ENCODE results near the gene KATNB1. TPM values are rescaled to one million over a fixed set of nuclear protein-coding genes. Genes with fewer than 3 reads are reported as not detected.
A peak's percentile ranks its signal among the peaks of the same experiment; 100 is the strongest.

Gene KATNB1
- polyA plus RNA-seq, 3 donors: 16.9 to 35.6 (median 17.7) TPM

GRCh38 chr16:57739756-57740422 is 4.3 kb downstream of the KATNB1 start:
- intact Hi-C loops (cut with micrococcal nuclease): loop anchor here (5.0 to 10.0 kb wide), 5 partner anchors 93 to 435 kb away; partner anchors contain the start of genes CFAP20 (in 1 of the 2), POLR2C (in 1 of the 2), USB1 (in 1 of the 2) and ZNF319 (in 1 of the 2)
- H3K27ac ChIP-seq (ENCODE audit: low read depth in 1 of 2, low read length in 2 of 2): no peak overlapping the region
- DNase-seq: no peak
- no peak overlapping the region for H3K9ac ChIP-seq (ENCODE audit: insufficient read depth, low read length, poor library complexity, severe bottlenecking)
- H3K4me1 ChIP-seq (ENCODE audit: control insufficient read depth in 1 of 2, insufficient read depth in 2 of 2, low read length in 2 of 2): peaks cover 12 to 15% of the 10 kb centered on the region in 2 donors
- Mint-ChIP-seq H3K27me3 (ENCODE audit: low read depth in 3 of 3) (peaks cover 0 to 2% (median 2%) of the 10 kb centered on the region in 3 donors), H3K36me3 (peaks cover 25 to 40% of the 10 kb centered on the region in 2 donors), H3K4me1 (peaks cover 12% of the 10 kb centered on the region), H3K4me3 (no peak overlapping the region), H3K9me3 (peaks cover 0 to 3% (median 0%) of the 10 kb centered on the region in 7 donors), H3K27ac (no peak overlapping the region)
- 93% methylated on average over 16 of the region's 18 CpGs for WGBS (ENCODE audit: insufficient coverage)
- no peak overlapping the region for H3K4me3 ChIP-seq (replicated peaks in 1 of 3; ENCODE audit: low read depth in 2 of 3, low read length in 3 of 3)
- TF ChIP-seq, protein P1, sequence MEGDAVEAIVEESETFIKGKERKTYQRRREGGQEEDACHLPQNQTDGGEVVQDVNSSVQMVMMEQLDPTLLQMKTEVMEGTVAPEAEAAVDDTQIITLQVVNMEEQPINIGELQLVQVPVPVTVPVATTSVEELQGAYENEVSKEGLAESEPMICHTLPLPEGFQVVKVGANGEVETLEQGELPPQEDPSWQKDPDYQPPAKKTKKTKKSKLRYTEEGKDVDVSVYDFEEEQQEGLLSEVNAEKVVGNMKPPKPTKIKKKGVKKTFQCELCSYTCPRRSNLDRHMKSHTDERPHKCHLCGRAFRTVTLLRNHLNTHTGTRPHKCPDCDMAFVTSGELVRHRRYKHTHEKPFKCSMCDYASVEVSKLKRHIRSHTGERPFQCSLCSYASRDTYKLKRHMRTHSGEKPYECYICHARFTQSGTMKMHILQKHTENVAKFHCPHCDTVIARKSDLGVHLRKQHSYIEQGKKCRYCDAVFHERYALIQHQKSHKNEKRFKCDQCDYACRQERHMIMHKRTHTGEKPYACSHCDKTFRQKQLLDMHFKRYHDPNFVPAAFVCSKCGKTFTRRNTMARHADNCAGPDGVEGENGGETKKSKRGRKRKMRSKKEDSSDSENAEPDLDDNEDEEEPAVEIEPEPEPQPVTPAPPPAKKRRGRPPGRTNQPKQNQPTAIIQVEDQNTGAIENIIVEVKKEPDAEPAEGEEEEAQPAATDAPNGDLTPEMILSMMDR (IDR thresholded peaks at IDR 0.05): no peak
- no peaks in the 10 kb centered on the region for H3K79me2 ChIP-seq (ENCODE audit: insufficient read depth, low read length)
- no peaks in the 10 kb centered on the region for H3K27me3 ChIP-seq (ENCODE audit: control insufficient read depth in 2 of 2, insufficient read depth in 2 of 2, low read length in 2 of 2)
- no peak overlapping the region for H2AFZ ChIP-seq (ENCODE audit: insufficient read depth, low read depth, low read length, poor library complexity, severe bottlenecking)
- H4K20me1 ChIP-seq (ENCODE audit: insufficient read depth, low read length): no peaks in the 10 kb centered on the region
- H3K9me3 ChIP-seq (replicated peaks in 1 of 2; ENCODE audit: control insufficient read depth in 1 of 2, insufficient read depth in 1 of 2, low read length in 2 of 2): no peaks in the 10 kb centered on the region
- peaks cover 19 to 36% of the 10 kb centered on the region in 2 donors for H3K36me3 ChIP-seq (replicated peaks in 1 of 2; ENCODE audit: control insufficient read depth in 1 of 2, insufficient read depth in 2 of 2, low read length in 2 of 2)
- H3K4me2 ChIP-seq (replicated peaks; ENCODE audit: extremely low read depth, low read length, poor library complexity, severe bottlenecking): no peak overlapping the region

DNA sequence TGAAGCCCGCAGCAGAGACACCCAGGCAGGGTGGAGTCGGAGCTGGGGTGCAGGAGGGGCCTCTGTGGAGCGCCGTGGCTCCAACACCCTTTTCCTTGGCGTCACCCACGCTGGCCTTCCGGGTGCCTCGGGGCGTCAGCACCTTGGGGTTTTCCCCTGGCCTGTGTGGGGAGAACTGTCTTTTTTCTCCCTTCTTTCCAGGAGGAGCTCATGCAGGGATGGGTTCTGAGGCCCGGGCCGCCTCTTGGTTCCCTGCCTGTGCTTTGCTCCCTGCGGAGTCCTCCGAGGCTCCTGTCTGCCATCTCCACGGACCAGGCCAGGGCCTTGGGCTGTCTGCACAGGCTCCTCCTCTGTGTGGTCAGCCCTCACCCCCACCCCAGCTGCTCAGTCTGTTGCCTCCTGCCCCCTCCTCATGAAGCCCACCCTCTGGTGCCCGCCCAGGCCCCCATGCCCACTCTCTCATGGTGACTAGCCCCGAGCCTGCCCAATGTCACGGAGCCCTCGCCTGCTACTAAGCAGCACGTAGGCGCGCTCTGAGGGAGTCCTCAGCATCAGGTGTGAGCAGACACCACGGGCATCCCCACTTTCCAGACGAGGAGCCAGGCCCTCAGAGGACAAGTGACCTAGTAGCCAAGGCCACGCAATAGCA is 5.0 kb downstream of the KATNB1 start:
- Mint-ChIP-seq H3K4me1 (peaks cover 12% of the 10 kb centered on the region), H3K27ac (peak overlapping the region in 1 of 7 donors; percentile 20), H3K9me3 (peaks cover 0 to 3% (median 0%) of the 10 kb centered on the region in 7 donors), H3K36me3 (peaks cover 27 to 43% of the 10 kb centered on the region in 2 donors), H3K4me3 (no peak overlapping the region), H3K27me3 (ENCODE audit: low read depth in 3 of 3) (peaks cover 0 to 2% (median 2%) of the 10 kb centered on the region in 3 donors)
- WGBS (ENCODE audit: insufficient coverage): 95% methylated on average over 17 of the region's 24 CpGs
- H3K4me2 ChIP-seq (replicated peaks; ENCODE audit: extremely low read depth, low read length, poor library complexity, severe bottlenecking): no peak overlapping the region
- H4K20me1 ChIP-seq (ENCODE audit: insufficient read depth, low read length): no peaks in the 10 kb centered on the region
- peaks cover 12 to 14% of the 10 kb centered on the region in 2 donors for H3K4me1 ChIP-seq (ENCODE audit: control insufficient read depth in 1 of 2, insufficient read depth in 2 of 2, low read length in 2 of 2)
- no peak overlapping the region for H2AFZ ChIP-seq (ENCODE audit: insufficient read depth, low read depth, low read length, poor library complexity, severe bottlenecking)
- H3K4me3 ChIP-seq (replicated peaks in 1 of 3; ENCODE audit: low read depth in 2 of 3, low read length in 3 of 3): no peak overlapping the region
- H3K79me2 ChIP-seq (ENCODE audit: insufficient read depth, low read length): no peaks in the 10 kb centered on the region
- peaks cover 20 to 36% of the 10 kb centered on the region in 2 donors for H3K36me3 ChIP-seq (replicated peaks in 1 of 2; ENCODE audit: control insufficient read depth in 1 of 2, insufficient read depth in 2 of 2, low read length in 2 of 2)
- no peak overlapping the region for H3K27ac ChIP-seq (ENCODE audit: low read depth in 1 of 2, low read length in 2 of 2)
- TF ChIP-seq, protein P1 (IDR thresholded peaks at IDR 0.05): no peak
- DNase-seq: no peak
- H3K27me3 ChIP-seq (ENCODE audit: control insufficient read depth in 2 of 2, insufficient read depth in 2 of 2, low read length in 2 of 2): no peaks in the 10 kb centered on the region
- no peak overlapping the region for H3K9ac ChIP-seq (ENCODE audit: insufficient read depth, low read length, poor library complexity, severe bottlenecking)
- H3K9me3 ChIP-seq (replicated peaks in 1 of 2; ENCODE audit: control insufficient read depth in 1 of 2, insufficient read depth in 1 of 2, low read length in 2 of 2): no peaks in the 10 kb centered on the region
- intact Hi-C loops (cut with micrococcal nuclease): no loop called here

Measured in CD14-positive monocyte (primary cell).